Tibial nerve (tissue), 3 donors: ENCODE data around the gene ELOVL6.

ENCODE experiments used
- EP300 ChIP-seq, 2 donors: sonication (generic); formaldehyde crosslinking; IDR thresholded peaks; one replicate each; pipeline ENCODE4 v1.6.1; 2017; ENCODE audit warnings: antibody characterized with exemption in 2 of 2, mild to moderate bottlenecking in 1 of 2
- POLR2A ChIP-seq, 2 donors: fragments of 450-650 bp; IDR thresholded peaks; one replicate each; pipeline ENCODE4 v1.6.1; 2017; ENCODE audit warnings: antibody characterized with exemption in 2 of 2, mild to moderate bottlenecking in 2 of 2, moderate library complexity in 2 of 2

DNA sequence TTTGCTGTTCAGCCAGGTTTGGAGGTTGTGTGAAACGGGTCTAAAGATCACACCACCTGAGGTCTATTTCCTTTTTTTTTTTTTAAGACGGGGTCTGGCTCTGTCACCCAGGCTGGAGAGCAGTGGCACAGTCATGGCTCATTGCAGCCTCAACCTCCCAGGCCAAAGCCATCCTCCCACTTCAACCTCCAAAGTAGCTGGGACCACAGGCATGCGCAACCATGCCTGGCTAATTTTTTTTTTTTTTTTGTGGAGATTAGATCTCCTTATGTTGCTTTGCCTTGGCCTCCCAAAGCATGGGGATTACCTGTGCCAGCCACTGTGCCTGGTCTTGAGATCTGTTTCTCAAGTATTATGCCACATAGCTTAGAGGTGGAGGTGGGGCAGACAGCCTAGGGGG lies 49.2 kb upstream of the ELOVL6 start:
- no peak for TF ChIP-seq POLR2A (IDR thresholded peaks at IDR 0.05)
- TF ChIP-seq EP300 (IDR thresholded peaks at IDR 0.05): no peak
